HFFc6 (cell line): Measurements from ENCODE around the gene ZNF407. TPM values are rescaled to one million over a fixed set of nuclear protein-coding genes. Genes with fewer than 3 reads are reported as not detected.
A peak's percentile ranks its signal among the peaks of the same experiment; 100 is the strongest.

Source experiments
- DNase-seq: peaks from one replicate; pipeline ENCODE4 v3.0.0-alpha.2; 2018
- H3K27ac Mint-ChIP-seq: 2 replicates; pipeline ENCODE4 v1.8.0; 2020; ENCODE audit warnings: mild to moderate bottlenecking, mixed read lengths
- H3K27me3 Mint-ChIP-seq: 2 replicates; pipeline ENCODE4 v1.8.0; 2021; ENCODE audit warnings: mild to moderate bottlenecking, moderate library complexity, mixed read lengths; ENCODE audit not compliant: insufficient read depth
- H3K36me3 Mint-ChIP-seq: 2 replicates; pipeline ENCODE4 v1.8.0; 2021; ENCODE audit warnings: low read depth, mixed read lengths
- H3K4me1 Mint-ChIP-seq: 2 replicates; pipeline ENCODE4 v1.8.0; 2020; ENCODE audit warnings: low read depth, mixed read lengths
- H3K4me3 Mint-ChIP-seq: 2 replicates; pipeline ENCODE4 v1.8.0; 2020; ENCODE audit warnings: mild to moderate bottlenecking, moderate library complexity, mixed read lengths
- H3K9me3 Mint-ChIP-seq: 2 replicates; pipeline ENCODE4 v1.8.0; 2020; ENCODE audit warnings: mild to moderate bottlenecking, mixed read lengths
- CTCF ChIP-seq: fragments of 200-600 bp; sonication (generic); IDR thresholded peaks from 2 replicates; pipeline ENCODE4 v1.5.0; 2021; ENCODE audit warnings: antibody characterized with exemption, mild to moderate bottlenecking
- total RNA-seq, 6 experiments: library from RNA; stranded (reverse); fragmentation: NEBNext Ultra II Directional; extraction: Animal tissue kit (Norgen Biotek cat#: 25700); gene quantifications; 2 replicates in 1 of 6; 3 replicates in 5 of 6; pipeline ENCODE4 v1.2.3, GENCODE V29; 2021

Gene ZNF407
- total RNA-seq, 6 experiments from 2014 or later: 7.9 to 9.7 (median 9.1) TPM

GRCh38 chr18:74638210-74638609 lies 40.5 kb downstream of the ZNF407 start:
- DNase-seq: no peak
- peaks cover 14% of the 10 kb centered on the region for H3K4me1 Mint-ChIP-seq
- peaks cover 32% of the 10 kb centered on the region for H3K36me3 Mint-ChIP-seq
- H3K27ac Mint-ChIP-seq: no peak overlapping the region
- TF ChIP-seq CTCF: no peak
- no peaks in the 10 kb centered on the region for H3K9me3 Mint-ChIP-seq
- H3K27me3 Mint-ChIP-seq: no peaks in the 10 kb centered on the region
- no peak overlapping the region for H3K4me3 Mint-ChIP-seq

GRCh38 chr18:74644713-74645112 lies 47.0 kb downstream of the ZNF407 start:
- Mint-ChIP-seq H3K4me3 (no peak overlapping the region), H3K36me3 (peaks cover 13% of the 10 kb centered on the region), H3K27ac (peak overlapping the region; percentile 7; the same call in 1 of the 2 replicates), H3K4me1 (peaks cover 26% of the 10 kb centered on the region), H3K9me3 (no peaks in the 10 kb centered on the region), H3K27me3 (no peaks in the 10 kb centered on the region)
- TF ChIP-seq CTCF: no peak
- no peak for DNase-seq

GRCh38 chr18:74645679-74646078 lies 48.0 kb downstream of the ZNF407 start:
- H3K4me3 Mint-ChIP-seq: no peak overlapping the region
- peaks cover 13% of the 10 kb centered on the region for H3K36me3 Mint-ChIP-seq
- DNase-seq: peak; percentile 47
- no peak for TF ChIP-seq CTCF
- H3K4me1 Mint-ChIP-seq: peaks cover 26% of the 10 kb centered on the region
- H3K27ac Mint-ChIP-seq: no peak overlapping the region
- H3K9me3 Mint-ChIP-seq: no peaks in the 10 kb centered on the region
- H3K27me3 Mint-ChIP-seq: no peaks in the 10 kb centered on the region

- no peak overlapping the region for H3K4me3 Mint-ChIP-seq
- no peak overlapping the region for H3K27ac Mint-ChIP-seq
- no peak for DNase-seq
- no peaks in the 10 kb centered on the region for H3K27me3 Mint-ChIP-seq
- peaks cover 7% of the 10 kb centered on the region for H3K36me3 Mint-ChIP-seq
- TF ChIP-seq CTCF: no peak
- H3K4me1 Mint-ChIP-seq: peaks cover 5% of the 10 kb centered on the region; the same call in 1 of the 2 replicates
- H3K9me3 Mint-ChIP-seq: no peaks in the 10 kb centered on the region
Observed at GRCh38 chr18:74651327-74652128, 53.9 kb downstream of the ZNF407 start.

GRCh38 chr18:74652392-74652988 lies 54.8 kb downstream of the ZNF407 start:
- no peak overlapping the region for H3K4me3 Mint-ChIP-seq
- peak; percentile 47 for DNase-seq
- H3K4me1 Mint-ChIP-seq: peaks cover 9% of the 10 kb centered on the region
- H3K9me3 Mint-ChIP-seq: no peaks in the 10 kb centered on the region
- H3K27me3 Mint-ChIP-seq: no peaks in the 10 kb centered on the region
- no peak overlapping the region for H3K27ac Mint-ChIP-seq
- TF ChIP-seq CTCF: peak; percentile 86
- H3K36me3 Mint-ChIP-seq: peaks cover 5% of the 10 kb centered on the region
